Activated naive CD4-positive, alpha-beta T cell treated with anti-CD3 and anti-CD28 coated beads for 36 hours (primary cell): Measurements from ENCODE around the gene MAN1C1. TPM values are rescaled to one million over a fixed set of nuclear protein-coding genes. Genes with fewer than 3 reads are reported as not detected.

Experiments
- CTCF ChIA-PET: fragments of 350-600 bp; sonication (Branson Sonifier 250); formaldehyde crosslinking; loops from one replicate; lab custom pipeline; 2021; ENCODE audit warnings: antibody characterized with exemption; lab: Charles Lee
- DNase-seq: peaks from one replicate; pipeline ENCODE4 v3.0.0-alpha.2; 2020
- H3K27ac Mint-ChIP-seq: one replicate; pipeline ENCODE4 v1.8.0; 2021; ENCODE audit warnings: mild to moderate bottlenecking, mixed read lengths
- H3K27me3 Mint-ChIP-seq: one replicate; pipeline ENCODE4 v1.8.0; 2021; ENCODE audit warnings: low read depth, mixed read lengths
- H3K36me3 Mint-ChIP-seq: one replicate; pipeline ENCODE4 v1.8.0; 2021; ENCODE audit warnings: low read depth, mixed read lengths
- H3K4me1 Mint-ChIP-seq: one replicate; pipeline ENCODE4 v1.8.0; 2021; ENCODE audit warnings: low read depth, mixed read lengths
- H3K4me3 Mint-ChIP-seq: one replicate; pipeline ENCODE4 v1.8.0; 2021; ENCODE audit warnings: mild to moderate bottlenecking, moderate library complexity, mixed read lengths
- H3K9me3 Mint-ChIP-seq: one replicate; pipeline ENCODE4 v1.8.0; 2021; ENCODE audit warnings: mixed read lengths
- intact Hi-C: fragments of 100-400 bp; cut with micrococcal nuclease; formaldehyde crosslinking; loops from one replicate; pipeline ENCODE4 v1.15.1; 2023
- total RNA-seq, 2 experiments: library from RNA; stranded (reverse); gene quantifications; one replicate each; pipeline ENCODE4 v1.2.3, GENCODE V29; 2021

Gene MAN1C1
- total RNA-seq, 2 experiments from 2014 or later, result 4.9 to 6.3 TPM

DNA sequence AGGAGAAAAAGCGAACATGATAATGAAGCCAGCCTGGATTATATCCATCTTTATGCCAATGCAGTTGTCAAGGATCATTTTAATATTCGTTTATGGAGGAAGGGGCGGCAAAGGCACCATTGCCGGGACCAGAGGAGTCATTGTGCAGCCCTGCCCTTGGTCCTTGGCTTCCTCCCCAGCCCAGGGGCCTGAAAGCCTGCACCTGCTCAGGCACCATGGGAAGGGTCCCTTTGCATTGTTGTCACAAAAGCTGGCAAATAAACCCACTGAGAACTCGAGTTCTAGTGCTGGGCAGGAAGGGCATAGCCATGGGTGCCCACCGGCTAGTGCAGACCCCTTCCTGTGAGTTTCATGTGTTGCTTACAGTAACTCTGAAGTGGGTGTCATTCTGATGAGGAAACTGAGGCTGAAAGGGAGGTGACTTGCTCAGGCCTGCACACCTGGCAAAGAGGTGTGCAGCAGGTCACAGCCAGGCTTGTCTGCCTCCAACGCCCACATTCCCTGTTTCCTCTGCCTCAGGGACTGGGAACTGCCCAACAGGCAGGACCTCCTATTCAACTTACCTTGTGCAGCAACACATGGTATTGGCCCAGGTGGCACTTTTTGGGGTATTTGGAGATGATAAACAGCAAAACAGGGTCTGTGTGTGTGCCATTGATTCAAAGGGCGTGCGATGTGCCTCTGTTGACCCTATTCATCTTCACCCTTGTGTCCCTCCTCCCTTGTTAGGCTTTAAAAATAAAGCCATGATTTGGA lies 84.6 kb downstream of the MAN1C1 start:
- no peak overlapping the region for H3K4me3 Mint-ChIP-seq
- no peaks in the 10 kb centered on the region for H3K27me3 Mint-ChIP-seq
- DNase-seq, result no peak
- no peaks in the 10 kb centered on the region for H3K9me3 Mint-ChIP-seq
- CTCF ChIA-PET, result no interaction called here
- peaks cover 49% of the 10 kb centered on the region for H3K4me1 Mint-ChIP-seq
- no peaks in the 10 kb centered on the region for H3K36me3 Mint-ChIP-seq
- H3K27ac Mint-ChIP-seq, result no peak overlapping the region
- intact Hi-C loops, result no loop called here

DNA sequence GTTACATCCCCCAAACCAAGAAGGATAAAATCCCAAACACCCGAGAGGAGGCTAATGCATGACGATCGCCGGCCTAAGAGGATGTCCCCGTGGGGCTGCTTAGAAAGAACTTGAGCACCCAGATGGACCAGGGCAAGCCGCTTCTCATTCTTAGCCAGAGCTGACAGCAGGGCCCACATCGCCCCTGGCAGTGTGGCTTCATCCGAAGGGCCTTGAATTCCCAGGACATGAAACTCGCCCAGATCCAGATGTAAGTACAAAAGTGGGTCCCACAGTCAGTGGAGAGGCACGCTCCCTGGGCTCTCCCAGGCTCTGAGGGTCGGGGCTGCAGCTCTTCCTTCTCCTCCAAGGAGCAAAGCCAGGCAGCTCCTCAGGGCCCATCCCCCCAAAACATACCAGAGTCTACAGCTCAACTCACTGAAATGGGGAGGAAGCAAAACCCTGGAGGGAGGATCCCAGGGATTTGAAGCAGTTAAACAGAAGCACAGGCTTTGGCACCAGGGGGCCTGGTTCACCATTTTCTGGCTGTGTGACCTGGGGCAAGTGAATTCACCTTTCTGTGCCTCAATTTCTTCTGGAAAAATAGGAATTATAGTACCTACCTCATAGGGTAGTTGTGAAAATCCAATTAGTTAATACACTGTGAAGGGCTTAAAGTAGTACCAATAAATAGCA lies 85.6 kb downstream of the MAN1C1 start:
- no peaks in the 10 kb centered on the region for H3K9me3 Mint-ChIP-seq
- CTCF ChIA-PET, result interaction anchor here (0.7 kb wide), 1 partner anchor 35 kb away, joined by 3 read pairs; no protein-coding TSS in a partner anchor

DNA sequence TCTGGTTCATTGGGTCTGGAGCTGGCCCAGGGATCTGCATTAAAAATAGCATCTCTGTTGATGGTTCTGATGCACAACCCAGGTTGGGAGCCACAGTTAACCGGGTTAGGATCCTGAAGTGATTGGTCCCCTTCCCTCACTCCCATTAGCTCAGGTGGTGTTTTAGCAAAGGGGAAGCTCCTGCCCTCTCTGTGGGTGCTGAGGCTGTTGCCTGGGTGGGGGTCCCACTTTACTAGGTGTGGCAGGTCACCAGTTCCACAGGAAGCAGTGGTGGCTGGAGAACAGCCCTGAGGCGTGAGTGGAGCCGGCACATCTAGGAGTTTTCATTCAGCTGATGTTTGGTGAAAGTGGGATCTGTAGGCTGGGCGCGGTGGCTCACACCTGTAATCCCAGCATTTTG lies 86.5 kb downstream of the MAN1C1 start:
- H3K27me3 Mint-ChIP-seq, result no peaks in the 10 kb centered on the region
- no peak overlapping the region for H3K4me3 Mint-ChIP-seq
- no peak for DNase-seq
- no peak overlapping the region for H3K27ac Mint-ChIP-seq
- H3K36me3 Mint-ChIP-seq, result no peaks in the 10 kb centered on the region
- CTCF ChIA-PET, result no interaction called here
- intact Hi-C loops, result no loop called here
- peaks cover 42% of the 10 kb centered on the region for H3K4me1 Mint-ChIP-seq
- H3K9me3 Mint-ChIP-seq, result no peaks in the 10 kb centered on the region

More for the DNA sequence above, 85.6 kb downstream of the MAN1C1 start:
- no peaks in the 10 kb centered on the region for H3K27me3 Mint-ChIP-seq
- H3K27ac Mint-ChIP-seq, result no peak overlapping the region
- H3K36me3 Mint-ChIP-seq, result no peaks in the 10 kb centered on the region
- no peak overlapping the region for H3K4me3 Mint-ChIP-seq
- no peak for DNase-seq
- intact Hi-C loops, result no loop called here
- H3K4me1 Mint-ChIP-seq, result peaks cover 43% of the 10 kb centered on the region

DNA sequence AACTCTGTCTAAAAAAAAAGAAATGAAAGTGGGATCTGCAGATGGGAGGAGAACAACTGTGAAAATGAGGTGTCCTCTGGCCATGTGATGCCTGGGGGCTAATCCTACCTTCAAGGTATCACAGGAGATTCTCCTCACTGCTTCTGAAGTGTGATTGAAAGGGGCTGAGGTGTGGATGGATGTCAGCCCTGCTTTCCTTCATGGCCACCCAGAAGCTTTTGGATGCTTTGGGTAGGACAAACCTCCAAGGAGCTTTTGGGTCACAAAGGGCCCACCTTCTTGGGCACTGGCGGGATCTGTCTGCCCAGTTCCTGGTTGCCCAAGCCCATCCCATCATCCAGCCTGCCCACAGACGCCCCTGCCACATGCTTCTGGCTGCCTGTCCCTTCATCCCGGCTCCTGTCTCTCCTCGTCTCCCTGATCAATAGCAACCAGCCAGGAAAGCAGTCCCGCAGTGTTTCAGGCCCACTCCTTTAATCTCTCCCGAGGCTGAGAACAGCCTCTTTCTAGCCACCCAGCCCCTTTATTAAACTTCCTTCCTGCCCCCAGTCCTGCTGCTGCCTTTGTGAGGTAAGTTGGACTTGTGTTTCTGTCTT lies 87.2 kb downstream of the MAN1C1 start:
- H3K4me1 Mint-ChIP-seq, result peaks cover 38% of the 10 kb centered on the region
- H3K27me3 Mint-ChIP-seq, result no peaks in the 10 kb centered on the region
- no peaks in the 10 kb centered on the region for H3K36me3 Mint-ChIP-seq
- no peak for DNase-seq
- intact Hi-C loops, result loop anchor here (1.0 kb wide), 1 partner anchor 27 kb away; no protein-coding TSS in a partner anchor
- peak overlapping the region; percentile 30 for H3K27ac Mint-ChIP-seq
- H3K9me3 Mint-ChIP-seq, result no peaks in the 10 kb centered on the region
- H3K4me3 Mint-ChIP-seq, result no peak overlapping the region
- CTCF ChIA-PET, result interaction anchor here (1.0 to 1.1 kb wide), 3 partner anchors 11 to 99 kb away, joined by 3 read pairs; no protein-coding TSS in a partner anchor

DNA sequence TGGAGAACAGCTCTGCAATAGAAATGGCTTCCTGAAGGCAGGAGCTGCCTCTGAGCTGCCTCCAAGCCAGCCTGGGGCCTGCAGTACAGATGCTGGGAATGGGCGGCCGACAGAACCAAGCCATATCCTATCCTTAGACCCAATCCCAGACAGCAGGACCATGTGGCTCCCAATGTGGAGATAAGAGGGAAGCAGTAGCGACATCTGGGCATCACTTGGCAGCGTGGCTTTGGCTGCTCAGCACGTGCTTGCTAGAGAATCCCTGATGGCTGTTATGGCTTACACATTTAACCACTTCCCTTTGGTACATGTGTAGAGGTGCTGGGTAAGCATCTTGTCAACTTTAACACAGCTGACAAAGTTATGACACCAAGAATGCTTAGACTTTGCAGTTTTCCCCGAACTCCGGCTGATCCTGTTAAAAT lies 87.7 kb downstream of the MAN1C1 start:
- H3K4me1 Mint-ChIP-seq, result peaks cover 41% of the 10 kb centered on the region
- no peaks in the 10 kb centered on the region for H3K27me3 Mint-ChIP-seq
- H3K9me3 Mint-ChIP-seq, result no peaks in the 10 kb centered on the region
- no peak overlapping the region for H3K4me3 Mint-ChIP-seq
- CTCF ChIA-PET, result interaction anchor here (1.0 to 1.1 kb wide), 3 partner anchors 10 to 99 kb away, joined by 3 read pairs; no protein-coding TSS in a partner anchor
- no peaks in the 10 kb centered on the region for H3K36me3 Mint-ChIP-seq
- H3K27ac Mint-ChIP-seq, result peak overlapping the region; percentile 30
- peak; percentile 61 for DNase-seq
- intact Hi-C loops, result loop anchor here (1.0 kb wide), 1 partner anchor 28 kb away; no protein-coding TSS in a partner anchor

DNA sequence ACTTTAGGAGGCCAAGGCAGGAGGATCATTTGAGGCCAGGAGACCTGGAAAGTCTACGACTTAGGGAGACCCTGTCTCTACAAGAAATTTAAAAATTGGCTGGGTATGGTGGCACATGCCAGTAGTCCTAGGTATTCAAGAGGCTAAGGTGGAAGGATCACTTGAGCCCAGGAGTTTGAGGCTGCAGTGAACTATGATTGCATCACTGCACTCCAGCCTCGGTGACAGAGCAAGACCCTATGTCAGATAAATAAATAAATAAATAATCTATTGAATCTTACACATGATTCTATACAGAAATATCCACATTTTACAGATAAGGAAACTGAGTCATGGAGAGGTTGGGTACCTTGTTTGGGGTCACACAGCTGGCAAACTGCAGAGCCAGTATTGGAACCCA lies 89.1 kb downstream of the MAN1C1 start:
- peaks cover 49% of the 10 kb centered on the region for H3K4me1 Mint-ChIP-seq

DNA sequence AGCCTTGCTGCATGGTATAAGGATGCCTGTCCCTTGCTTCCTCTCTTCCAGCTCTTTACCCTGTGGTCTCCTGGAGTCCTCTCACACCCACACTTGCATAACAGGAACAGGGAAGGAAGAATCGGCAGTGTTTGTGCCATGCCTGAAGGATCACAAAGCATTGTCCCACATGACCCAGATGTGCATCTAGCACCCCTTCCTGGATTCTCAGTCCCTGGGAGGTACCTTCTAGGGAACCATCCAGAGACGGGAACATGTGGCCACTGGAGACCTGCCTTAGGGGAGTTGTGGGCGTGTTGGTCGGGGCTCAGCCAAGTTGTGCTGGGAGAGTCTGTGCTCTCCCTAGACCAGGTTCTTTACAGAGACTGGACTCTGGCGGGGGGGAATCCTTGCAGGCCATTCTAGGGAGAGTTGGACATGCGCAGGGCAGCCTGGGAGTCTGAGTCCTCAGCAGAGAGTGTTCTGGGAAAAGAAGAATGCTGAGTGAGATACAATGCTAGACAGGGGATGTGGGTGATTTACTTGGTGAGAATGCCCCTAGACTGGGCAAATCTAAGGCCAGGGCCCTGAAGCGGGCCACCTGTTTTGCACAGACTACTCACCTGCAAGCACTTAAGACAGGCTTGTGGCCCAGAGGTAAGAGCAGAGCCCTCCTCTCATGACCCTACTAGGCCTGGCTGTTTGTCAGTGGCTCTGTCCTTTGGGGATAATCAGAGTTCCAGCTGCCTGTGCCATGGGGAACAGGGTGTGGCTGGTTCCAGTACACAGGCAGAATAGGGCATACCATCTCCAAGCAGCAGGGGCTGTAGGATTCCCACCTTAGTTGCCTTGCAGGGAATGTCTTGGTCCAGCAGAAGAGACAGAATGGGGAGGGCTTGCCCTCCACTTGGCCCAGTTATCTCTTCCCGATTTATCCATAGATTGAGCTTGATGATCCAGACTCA lies 89.8 kb downstream of the MAN1C1 start:
- H3K27me3 Mint-ChIP-seq, result no peaks in the 10 kb centered on the region
- H3K27ac Mint-ChIP-seq, result no peak overlapping the region
- H3K36me3 Mint-ChIP-seq, result no peaks in the 10 kb centered on the region
- no peak overlapping the region for H3K4me3 Mint-ChIP-seq
- H3K4me1 Mint-ChIP-seq, result peaks cover 57% of the 10 kb centered on the region
- no peak for DNase-seq
- CTCF ChIA-PET, result interaction anchor here (1.2 kb wide), 1 partner anchor 13 kb away, joined by 3 read pairs; no protein-coding TSS in a partner anchor
- intact Hi-C loops, result no loop called here
- H3K9me3 Mint-ChIP-seq, result no peaks in the 10 kb centered on the region

More for the DNA sequence above, 89.1 kb downstream of the MAN1C1 start:
- Mint-ChIP-seq H3K27ac (no peak overlapping the region), H3K4me3 (no peak overlapping the region), H3K27me3 (no peaks in the 10 kb centered on the region), H3K9me3 (no peaks in the 10 kb centered on the region), H3K36me3 (no peaks in the 10 kb centered on the region)
- CTCF ChIA-PET, result no interaction called here
- no peak for DNase-seq
- intact Hi-C loops, result no loop called here

DNA sequence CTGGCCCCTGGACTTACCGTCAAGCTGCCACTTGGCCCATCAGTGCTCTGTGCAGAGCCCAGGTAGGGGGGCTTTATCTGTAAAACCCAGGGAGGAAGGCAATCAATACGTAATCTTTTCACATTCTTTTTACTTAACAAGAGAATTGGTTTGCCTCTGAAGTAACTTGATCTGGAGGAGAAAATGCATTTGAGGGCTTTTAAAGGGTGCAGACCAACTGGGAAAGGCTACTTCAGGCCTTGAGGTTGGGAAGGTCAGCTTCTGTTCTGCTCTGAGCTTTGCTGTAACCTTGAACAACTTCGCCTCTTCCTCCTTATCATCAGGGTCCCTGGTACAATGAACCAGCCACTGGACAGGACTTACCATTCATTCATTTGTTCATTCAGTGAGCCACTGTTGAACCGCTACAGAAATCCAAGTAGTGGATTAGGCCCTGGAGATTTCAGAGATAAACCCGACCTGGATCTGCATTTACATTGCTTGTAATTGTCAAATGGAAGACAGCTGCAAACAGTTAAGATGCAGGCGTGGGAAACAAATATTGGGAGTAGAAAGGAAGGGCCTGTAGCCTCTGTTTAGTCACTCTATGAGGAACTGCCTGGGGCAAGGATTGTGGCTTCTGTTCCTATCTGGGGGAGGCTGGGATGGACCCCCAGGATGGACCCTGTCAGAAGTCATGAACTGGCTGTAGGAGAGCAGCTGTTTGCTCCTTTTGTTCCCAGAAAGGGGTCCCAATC lies 90.9 kb downstream of the MAN1C1 start:
- H3K4me3 Mint-ChIP-seq, result peak overlapping the region; percentile 30
- CTCF ChIA-PET, result interaction anchor here (1.2 kb wide), 1 partner anchor 14 kb away, joined by 3 read pairs; no protein-coding TSS in a partner anchor
- no peak for DNase-seq
- intact Hi-C loops, result no loop called here
- peaks cover 67% of the 10 kb centered on the region for H3K4me1 Mint-ChIP-seq
- no peaks in the 10 kb centered on the region for H3K9me3 Mint-ChIP-seq
- H3K36me3 Mint-ChIP-seq, result no peaks in the 10 kb centered on the region
- H3K27me3 Mint-ChIP-seq, result no peaks in the 10 kb centered on the region
- no peak overlapping the region for H3K27ac Mint-ChIP-seq

DNA sequence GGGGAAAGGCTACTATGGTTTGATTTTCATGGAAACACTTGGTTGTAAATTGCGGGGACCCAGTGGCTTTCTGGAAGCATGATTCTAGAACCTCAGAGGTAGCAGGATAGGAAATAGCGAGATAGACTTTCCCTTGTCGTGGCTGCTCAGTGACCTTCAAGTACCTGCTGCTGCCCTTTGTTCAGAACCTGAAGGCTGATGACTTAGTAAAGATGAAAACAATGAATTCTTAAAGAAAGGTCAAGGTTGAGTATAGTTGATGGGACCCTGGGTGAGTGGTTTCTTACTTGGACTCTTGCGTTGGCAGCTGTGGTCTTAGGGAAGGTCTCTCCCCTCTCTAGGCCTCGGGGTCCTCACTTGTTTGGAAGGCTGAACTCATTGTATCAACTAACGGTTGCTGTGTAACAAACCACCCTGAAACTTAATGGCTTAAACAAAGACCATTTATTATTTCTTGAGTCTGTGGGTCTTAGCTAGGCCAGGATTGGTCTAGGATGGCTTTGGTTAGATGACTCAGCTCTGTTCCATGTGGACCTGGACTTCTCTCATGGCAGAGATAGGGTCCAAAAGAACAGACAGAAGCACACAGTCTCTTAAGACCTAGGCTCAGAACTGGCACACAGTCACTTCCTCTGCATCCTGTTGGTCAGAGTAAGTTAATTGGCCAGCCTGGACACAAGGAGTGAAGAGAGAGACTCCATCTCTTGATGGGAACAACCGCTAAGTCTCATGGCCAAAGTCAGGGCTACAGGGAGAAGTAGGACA lies 94.2 kb downstream of the MAN1C1 start:
- CTCF ChIA-PET, result interaction anchor here (1.2 kb wide), 1 partner anchor 10 kb away, joined by 3 read pairs; no protein-coding TSS in a partner anchor

DNA sequence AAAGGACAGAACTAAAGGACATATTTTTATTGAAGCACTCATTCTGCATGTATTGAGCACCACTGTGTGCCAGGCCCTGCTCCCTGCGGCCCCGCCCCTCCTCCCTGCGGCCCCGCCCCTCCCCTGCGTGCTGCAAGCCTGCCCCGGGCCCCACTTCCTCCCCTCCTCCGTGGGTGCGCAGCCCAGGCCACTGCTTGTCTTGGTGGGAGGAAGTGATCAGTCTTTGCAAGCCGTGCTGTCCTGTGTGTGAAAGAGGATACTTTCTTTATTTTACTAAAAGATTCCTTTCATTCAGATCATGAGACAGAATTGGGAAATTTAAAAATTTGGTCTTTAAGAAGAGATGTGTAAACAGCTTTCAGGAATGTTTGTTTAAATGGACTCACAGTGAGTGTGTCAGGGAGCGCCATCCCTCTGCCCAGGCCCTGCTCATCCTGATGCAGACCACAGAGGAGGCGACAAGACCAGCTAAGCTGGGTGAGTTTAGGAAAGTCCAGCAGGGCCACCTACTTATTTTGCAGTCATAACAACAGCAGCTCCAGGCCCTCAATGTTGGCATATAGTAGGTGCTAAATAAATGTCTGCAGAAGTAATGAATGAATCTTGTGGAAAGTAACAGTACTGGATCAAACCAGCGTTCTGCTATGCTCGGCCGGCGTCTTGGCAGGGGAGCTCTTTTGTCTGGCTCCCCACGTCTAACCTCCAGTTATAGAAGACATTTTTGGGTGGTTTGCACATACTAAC lies 95.1 kb downstream of the MAN1C1 start:
- CTCF ChIA-PET, result interaction anchor here (1.3 kb wide), 1 partner anchor 13 kb away, joined by 5 read pairs; no protein-coding TSS in a partner anchor
- H3K36me3 Mint-ChIP-seq, result no peaks in the 10 kb centered on the region
- peak overlapping the region; percentile 44 for H3K4me3 Mint-ChIP-seq
- intact Hi-C loops, result loop anchor here (5.0 kb wide), 1 partner anchor 86 kb away; no protein-coding TSS in a partner anchor
- DNase-seq, result peak; percentile 80
- H3K4me1 Mint-ChIP-seq, result peaks cover 71% of the 10 kb centered on the region
- peaks cover 3% of the 10 kb centered on the region for H3K9me3 Mint-ChIP-seq
- no peaks in the 10 kb centered on the region for H3K27me3 Mint-ChIP-seq
- peak overlapping the region; percentile 74 for H3K27ac Mint-ChIP-seq

More for the DNA sequence above, 94.2 kb downstream of the MAN1C1 start:
- intact Hi-C loops, result loop anchor here (5.0 kb wide), 1 partner anchor 87 kb away; no protein-coding TSS in a partner anchor
- Mint-ChIP-seq H3K27ac (peak overlapping the region; percentile 66), H3K36me3 (no peaks in the 10 kb centered on the region), H3K9me3 (peaks cover 2% of the 10 kb centered on the region), H3K4me3 (no peak overlapping the region), H3K27me3 (no peaks in the 10 kb centered on the region), H3K4me1 (peaks cover 72% of the 10 kb centered on the region)
- DNase-seq, result no peak
